Urinary bladder (tissue), 4 donors: Measurements from ENCODE around the gene NCAN. TPM values are rescaled to one million over a fixed set of nuclear protein-coding genes. Genes with fewer than 3 reads are reported as not detected.

Experiments used
- DNase-seq: peaks from one replicate; pipeline ENCODE4 v3.0.0-alpha.2; 2015; ENCODE audit errors: extremely low spot score
- H3K27ac ChIP-seq: one replicate; pipeline ENCODE4 v1.5.1; 2013; ENCODE audit warnings: low read depth, mild to moderate bottlenecking, moderate library complexity
- H3K36me3 ChIP-seq: one replicate; pipeline ENCODE4 v1.6.1; 2013; ENCODE audit warnings: mild to moderate bottlenecking, moderate library complexity; ENCODE audit not compliant: insufficient read depth
- H3K4me1 ChIP-seq: one replicate; pipeline ENCODE4 v1.6.1; 2013; ENCODE audit warnings: mild to moderate bottlenecking, moderate library complexity; ENCODE audit not compliant: insufficient read depth
- H3K4me3 ChIP-seq: one replicate; pipeline ENCODE4 v1.5.1; 2013; ENCODE audit warnings: low read depth, low read length
- WGBS: extraction: QIAGEN DNeasy Blood & Tissue Kit; methylation state at CpG from one replicate; pipeline ENCODE4 v1.1.7; 2013; 5-methylcytosine and 5-hydroxymethylcytosine counted together
- polyA plus RNA-seq: library from polyadenylated mRNA; stranded (reverse); fragments of 200-250 nt; gene quantifications from one replicate; pipeline ENCODE4 v1.2.3, GENCODE V29; 2013
- total RNA-seq: library from RNA; depleted of rRNA; stranded (reverse); fragments of >200 nt; gene quantifications from one replicate; pipeline ENCODE4 v1.2.3, GENCODE V29; 2014
- donor health status: healthy with polysubstance abuse.
- donor health status: healthy.

The NCAN gene
- total and polyA plus RNA-seq, 2 donors = 0.42 TPM; not detected in 1

DNA sequence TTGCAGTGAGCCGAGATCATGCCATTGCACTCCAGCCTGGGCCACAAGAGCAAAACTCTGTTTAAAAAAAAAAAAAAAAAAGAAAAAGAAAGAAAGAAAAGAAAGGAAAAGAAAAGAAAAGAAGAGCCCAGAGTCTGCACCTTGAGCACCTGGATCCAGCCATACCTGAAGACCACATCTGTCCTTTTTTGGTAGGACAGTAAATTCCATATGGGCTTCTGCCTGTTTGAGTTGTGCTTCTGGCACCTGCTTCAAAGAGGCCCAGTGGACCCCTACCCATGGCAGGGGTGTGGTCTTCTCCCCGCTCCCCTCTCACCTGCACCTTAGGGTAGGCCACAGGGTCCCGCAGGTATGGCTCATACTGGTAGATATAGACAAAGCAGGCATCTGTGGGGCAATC lies 55.5 kb downstream of the NCAN start:
- H3K27ac ChIP-seq = no peak overlapping the region
- no peaks in the 10 kb centered on the region for H3K4me1 ChIP-seq
- no peaks in the 10 kb centered on the region for H3K36me3 ChIP-seq
- H3K4me3 ChIP-seq = no peak overlapping the region
- DNase-seq = no peak
- 97% methylated on average over 3 of the region's 3 CpGs for WGBS

DNA sequence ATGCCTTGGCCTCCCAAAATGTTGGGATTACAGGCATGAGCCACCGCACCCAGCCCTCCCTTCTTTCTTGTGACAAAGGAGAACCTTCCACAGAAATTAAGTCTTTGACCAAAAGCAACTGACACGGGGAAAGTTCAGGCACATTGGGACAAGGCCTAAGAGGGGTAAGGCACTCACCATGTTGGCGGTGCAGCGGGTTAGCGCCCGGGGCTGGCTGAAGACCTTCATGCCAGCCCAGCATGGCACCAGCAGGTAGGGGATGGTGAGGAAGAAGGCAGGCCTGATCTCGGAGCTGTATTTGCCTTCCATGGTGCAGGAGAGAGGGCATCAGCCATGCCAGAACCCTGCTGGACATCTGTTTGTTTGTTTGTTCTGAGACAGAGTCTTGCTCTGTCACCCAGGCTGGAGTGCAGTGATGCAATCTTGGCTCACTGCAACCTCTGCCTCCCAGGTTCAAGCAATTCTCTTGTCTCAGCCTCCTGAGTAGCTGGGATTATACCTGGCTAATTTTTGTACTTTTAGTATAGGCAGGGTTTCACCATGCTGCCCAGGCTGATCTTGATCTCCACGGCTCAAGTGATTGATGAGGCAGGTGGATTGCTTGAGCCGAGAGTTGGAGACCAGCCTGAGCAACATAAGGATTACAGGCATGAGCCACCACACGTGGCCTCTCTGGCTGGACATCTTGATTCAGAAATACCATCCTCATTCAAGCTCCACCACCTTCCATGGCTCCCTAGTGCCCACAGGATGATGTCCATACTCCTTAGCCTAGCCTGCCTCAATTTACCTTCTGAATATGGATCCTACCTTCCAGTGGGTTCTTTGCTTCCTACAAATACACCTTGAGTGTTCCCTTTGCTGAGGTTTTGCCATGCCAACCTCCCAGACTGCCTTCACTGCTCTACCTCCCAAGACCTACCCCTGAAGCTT lies 57.0 kb downstream of the NCAN start:
- Histone ChIP-seq H3K4me3 (no peak overlapping the region), H3K27ac (no peak overlapping the region), H3K4me1 (no peaks in the 10 kb centered on the region), H3K36me3 (no peaks in the 10 kb centered on the region)
- 82% methylated on average over 10 of the region's 10 CpGs for WGBS
- no peak for DNase-seq

DNA sequence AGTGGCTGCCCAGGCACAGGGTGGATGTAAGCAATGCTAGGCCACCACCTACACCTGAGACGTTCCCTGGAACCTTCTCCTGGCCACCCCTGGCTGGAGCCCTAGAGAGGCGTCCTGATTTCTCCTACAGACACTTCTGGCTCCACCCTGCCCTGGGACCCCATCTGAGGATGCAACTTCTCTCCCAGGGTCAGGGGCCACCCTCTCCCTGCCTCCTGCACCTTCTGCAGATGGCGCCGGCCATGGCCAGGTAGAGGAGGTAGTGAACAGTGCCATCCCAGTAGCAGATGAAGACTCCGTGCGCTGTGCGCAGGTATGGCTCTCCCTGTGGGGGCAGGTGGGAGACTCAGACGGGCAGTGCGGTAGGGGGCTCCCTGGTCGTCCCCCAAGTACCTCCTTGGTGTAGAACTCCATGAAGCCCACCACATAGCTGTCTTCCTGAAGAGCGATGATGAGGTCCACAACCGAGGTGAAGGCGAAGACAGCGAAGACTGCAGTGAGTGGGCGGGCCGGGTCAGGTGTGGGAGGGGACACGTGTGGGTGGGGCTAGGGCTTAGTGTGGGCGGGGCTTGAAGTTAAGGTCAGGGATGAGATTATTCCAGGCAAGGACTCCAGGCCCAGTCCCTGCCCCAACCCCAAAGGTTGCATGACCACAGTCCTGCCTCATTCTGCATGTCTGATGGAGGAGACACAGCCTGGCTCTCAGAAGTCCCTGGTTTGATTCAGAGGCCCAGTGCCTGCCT lies 58.4 kb downstream of the NCAN start:
- no peaks in the 10 kb centered on the region for H3K4me1 ChIP-seq
- no peak overlapping the region for H3K4me3 ChIP-seq
- no peaks in the 10 kb centered on the region for H3K36me3 ChIP-seq
- WGBS = 80% methylated on average over 18 of the region's 18 CpGs
- DNase-seq = no peak
- no peak overlapping the region for H3K27ac ChIP-seq

DNA sequence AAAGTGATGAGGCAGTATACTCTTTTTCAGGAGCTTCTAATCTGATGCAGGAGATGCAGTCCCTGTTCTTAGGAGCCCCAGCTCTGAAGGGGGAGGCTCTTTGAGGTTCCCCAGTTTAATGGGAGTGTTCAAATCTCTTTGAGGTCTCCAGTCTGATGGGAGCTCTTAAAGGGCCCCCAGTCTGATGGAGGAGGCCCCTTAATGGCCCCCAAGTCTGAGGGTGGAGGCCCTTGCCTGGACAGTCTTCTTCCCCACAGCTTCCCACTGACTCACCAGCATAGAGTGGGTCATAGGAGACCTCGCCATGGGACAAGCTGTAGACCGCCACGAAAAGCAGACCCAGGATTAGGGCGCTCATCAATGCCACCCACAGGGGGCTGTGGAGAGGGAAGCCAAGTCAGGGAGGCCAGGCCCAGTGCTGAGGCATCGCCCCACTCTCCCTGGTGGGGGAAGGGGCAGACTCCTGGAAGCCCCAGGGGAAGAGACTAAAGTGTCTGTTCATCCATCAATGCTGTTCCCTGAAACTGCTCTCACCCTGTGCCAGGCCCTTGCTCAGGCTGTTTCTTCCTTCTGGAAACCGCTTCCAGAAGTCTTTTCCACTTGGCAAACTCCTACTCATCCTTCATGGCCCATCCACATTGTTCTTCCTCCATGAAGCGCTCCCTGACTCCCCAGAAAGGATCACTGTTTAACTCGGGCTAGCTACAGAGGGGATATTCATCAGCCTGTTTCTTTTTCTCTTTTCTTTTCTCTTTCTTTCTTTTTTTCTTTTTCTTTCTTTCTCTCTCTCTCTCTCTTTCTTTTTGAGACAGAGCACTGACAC lies 59.2 kb downstream of the NCAN start:
- WGBS = 97% methylated on average over 8 of the region's 8 CpGs
- Histone ChIP-seq H3K36me3 (no peaks in the 10 kb centered on the region), H3K4me3 (no peak overlapping the region), H3K27ac (no peak overlapping the region), H3K4me1 (no peaks in the 10 kb centered on the region)
- DNase-seq = no peak

DNA sequence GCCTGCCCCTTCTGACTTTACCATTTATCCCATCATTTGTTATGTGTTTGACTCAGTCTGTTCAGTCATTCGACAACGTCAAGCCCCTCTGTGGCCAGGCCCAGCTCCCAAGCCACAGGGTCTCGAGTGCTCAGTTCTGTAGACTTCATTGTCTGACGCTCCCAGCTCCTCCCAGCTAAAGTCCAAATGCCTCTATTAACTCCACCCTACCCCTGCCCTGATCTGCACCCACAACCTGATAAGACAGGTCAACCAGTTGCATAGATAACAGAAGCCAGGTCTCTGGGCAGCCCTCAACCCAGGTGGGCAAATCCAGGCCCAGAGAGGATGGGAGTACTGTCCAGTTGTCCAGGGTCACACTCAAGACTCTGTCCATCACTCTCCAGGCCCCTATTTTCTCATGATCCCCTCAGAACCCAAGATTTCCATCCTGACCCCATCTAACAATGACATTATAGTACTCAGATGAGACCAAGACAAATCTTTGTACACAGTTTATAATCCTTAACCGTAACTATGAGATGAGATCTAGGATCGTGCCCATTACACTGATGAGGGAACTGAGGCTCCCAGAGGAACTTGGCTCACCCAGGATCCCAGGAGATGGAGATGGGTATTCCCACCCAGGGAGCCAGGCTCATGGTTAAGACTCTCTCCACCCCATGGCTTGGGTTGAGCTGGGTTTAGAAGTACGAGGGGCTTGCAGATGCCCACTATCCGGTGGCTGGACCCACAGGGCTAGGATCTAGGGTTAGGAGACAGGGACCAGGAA lies 60.3 kb downstream of the NCAN start:
- Histone ChIP-seq H3K4me3 (no peak overlapping the region), H3K27ac (no peak overlapping the region), H3K4me1 (no peaks in the 10 kb centered on the region), H3K36me3 (no peaks in the 10 kb centered on the region)
- 91% methylated on average over 8 of the region's 8 CpGs for WGBS
- DNase-seq = no peak

DNA sequence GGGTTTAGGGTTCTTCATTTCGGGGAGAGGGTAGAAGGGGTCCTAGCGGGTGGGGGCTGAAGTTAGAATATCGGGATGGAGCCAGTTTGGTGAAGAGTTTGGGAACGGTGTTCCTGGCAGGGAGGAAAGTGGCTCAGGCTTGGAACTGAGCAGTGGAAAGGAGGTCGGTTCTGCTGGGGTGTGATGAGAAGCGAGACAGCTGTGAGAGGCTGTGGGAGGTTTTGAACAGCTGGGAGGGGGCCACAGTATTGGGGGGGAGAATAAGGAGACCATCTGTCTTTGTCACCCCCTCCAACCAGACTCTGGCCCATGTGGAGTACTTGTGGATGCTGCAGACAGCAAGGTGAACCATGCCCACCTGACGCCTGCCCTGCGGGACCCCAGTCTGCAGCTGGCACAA lies 62.4 kb downstream of the NCAN start:
- Histone ChIP-seq H3K27ac (no peak overlapping the region), H3K4me3 (no peak overlapping the region), H3K36me3 (no peaks in the 10 kb centered on the region), H3K4me1 (no peaks in the 10 kb centered on the region)
- DNase-seq = no peak
- 69% methylated on average over 8 of the region's 8 CpGs for WGBS

DNA sequence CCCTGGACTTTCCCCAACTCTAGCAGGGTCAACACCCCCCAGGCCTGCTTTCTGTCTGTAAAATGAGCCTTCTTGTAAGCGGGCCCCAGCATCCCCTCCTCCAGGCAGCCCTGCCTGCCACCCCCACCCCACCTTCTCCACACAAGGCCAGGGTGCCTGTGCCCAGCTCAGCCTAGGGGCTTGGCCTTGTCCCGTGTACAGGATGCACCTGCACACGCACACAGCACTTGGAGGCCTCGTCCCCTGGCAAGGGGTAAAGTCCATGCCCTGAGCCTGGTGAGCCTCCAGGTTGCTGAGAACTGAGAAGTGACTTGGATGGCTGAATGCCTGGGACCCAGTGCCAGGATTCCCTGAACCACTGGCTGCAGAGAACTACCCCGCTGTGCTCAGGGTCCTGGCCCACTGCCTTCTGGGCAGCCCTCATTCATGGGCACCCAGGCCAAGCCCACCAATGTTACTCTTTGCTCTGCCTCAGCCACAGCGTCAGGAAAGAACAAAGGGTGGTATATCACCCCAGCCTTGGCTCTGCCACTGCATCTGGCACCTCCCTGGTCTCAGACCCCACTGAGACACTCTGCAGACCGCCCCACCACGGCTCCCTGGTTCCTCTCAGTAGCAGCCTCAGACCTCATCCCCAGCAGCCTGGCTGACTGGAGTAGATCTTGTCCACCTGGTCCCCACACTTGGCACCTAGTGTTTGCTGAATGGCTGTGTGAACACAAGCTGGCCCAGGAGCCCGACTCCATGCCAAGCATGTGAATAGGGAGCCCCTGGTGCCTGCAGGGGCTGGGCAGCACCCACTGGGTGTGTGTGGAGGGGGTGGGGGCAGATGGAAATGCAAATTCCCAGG lies 63.2 kb downstream of the NCAN start:
- 74% methylated on average over 9 of the region's 9 CpGs for WGBS
- Histone ChIP-seq H3K36me3 (no peaks in the 10 kb centered on the region), H3K4me1 (no peaks in the 10 kb centered on the region), H3K27ac (no peak overlapping the region), H3K4me3 (no peak overlapping the region)
- no peak for DNase-seq

DNA sequence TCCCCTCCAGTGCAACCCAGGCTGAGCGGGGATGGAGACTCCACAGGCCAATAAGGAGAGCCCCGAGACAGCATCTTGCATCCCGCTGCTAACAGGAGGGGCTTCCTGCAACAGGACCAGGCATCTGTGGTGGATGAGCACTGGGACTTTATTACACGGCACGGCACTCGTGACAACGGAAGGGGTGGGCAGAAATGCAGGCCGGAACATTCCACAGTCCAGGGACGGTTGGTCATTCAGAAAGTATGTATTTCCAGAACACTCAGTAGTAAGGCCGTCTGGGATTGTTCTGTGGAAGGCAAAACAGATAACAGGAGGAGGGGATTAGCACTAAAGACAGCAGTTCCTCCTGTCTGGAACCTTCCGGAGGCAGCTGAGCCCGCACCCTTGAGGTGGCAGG lies 64.6 kb downstream of the NCAN start:
- WGBS = 70% methylated on average over 12 of the region's 12 CpGs
- no peak overlapping the region for H3K27ac ChIP-seq
- no peak overlapping the region for H3K4me3 ChIP-seq
- no peak for DNase-seq
- H3K36me3 ChIP-seq = no peaks in the 10 kb centered on the region
- no peaks in the 10 kb centered on the region for H3K4me1 ChIP-seq

DNA sequence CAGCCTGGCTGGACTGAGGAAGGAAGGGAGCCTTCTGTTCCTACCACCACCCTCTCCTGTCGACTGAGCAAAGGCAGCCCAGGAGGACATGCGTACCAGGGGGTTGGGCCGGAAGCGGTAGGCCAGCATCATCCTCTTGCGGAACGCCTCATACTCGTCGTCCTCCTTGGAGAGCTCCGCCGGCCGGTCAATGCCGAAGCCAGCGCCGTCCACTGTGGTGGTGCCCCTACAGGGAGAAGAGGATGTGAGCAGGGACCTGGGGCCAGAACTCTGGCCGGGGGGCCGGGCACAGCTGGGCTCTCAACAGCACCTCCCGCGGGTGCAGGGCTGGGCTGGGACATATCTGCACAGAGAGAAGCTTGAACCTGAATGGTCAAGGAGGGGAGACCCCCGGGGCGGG lies 65.1 kb downstream of the NCAN start:
- DNase-seq = no peak
- no peak overlapping the region for H3K27ac ChIP-seq
- WGBS = 91% methylated on average over 20 of the region's 20 CpGs

DNA sequence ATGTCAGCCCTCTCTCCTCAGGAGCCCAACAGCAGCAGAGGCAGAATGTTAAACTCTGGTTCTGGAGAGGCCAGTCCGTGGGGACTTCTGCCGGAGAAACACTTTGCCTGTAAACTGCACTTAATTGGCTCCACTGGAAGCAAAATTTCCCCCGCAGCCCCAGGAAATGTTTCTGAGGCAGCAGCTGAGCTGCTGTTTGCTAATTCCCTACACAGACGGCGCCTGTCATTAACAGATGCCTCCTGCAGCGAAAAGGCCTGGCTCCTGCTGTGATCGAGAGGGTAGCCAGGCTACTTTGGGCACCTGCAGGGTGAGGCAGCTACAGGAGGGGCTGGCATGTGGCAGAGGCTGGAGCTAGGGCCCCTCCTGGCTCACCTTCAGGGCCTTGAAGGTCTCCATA lies 66.6 kb downstream of the NCAN start:
- DNase-seq = no peak
- no peaks in the 10 kb centered on the region for H3K4me1 ChIP-seq
- WGBS = 91% methylated on average over 7 of the region's 7 CpGs
- H3K27ac ChIP-seq = no peak overlapping the region
- H3K4me3 ChIP-seq = no peak overlapping the region
- H3K36me3 ChIP-seq = peaks cover 2% of the 10 kb centered on the region

More for the DNA sequence above, 65.1 kb downstream of the NCAN start:
- H3K4me1 ChIP-seq = no peaks in the 10 kb centered on the region
- no peaks in the 10 kb centered on the region for H3K36me3 ChIP-seq
- no peak overlapping the region for H3K4me3 ChIP-seq

DNA sequence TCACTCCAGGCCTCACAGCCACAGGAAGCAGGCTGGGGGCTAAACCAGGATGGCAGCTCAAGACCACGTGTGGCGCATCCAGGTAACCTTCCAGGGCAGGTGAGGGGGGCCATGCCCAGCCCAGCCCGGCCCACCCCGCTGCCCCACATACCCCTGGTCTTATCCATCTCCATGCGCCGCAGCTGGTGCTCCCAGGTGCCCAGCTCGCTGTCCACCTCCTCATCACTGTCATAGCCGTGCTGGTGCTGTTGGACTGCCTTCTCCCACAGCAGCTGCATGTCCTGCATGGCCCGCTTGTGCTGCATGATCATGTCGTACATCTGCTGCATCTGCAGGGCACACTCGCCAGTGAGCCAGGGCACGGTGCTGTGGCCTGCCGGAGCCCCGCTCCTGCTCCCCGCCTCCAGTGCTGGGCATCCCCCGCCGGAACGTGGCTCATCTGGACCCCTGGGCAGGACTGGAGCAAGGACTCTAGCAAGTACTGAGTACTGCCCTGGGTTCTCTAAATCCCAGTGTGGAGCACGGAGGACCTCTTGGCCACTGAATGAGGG lies 67.4 kb downstream of the NCAN start:
- H3K4me1 ChIP-seq = no peaks in the 10 kb centered on the region
- 94% methylated on average over 19 of the region's 19 CpGs for WGBS
- H3K4me3 ChIP-seq = no peak overlapping the region
- H3K27ac ChIP-seq = no peak overlapping the region
- H3K36me3 ChIP-seq = peaks cover 2% of the 10 kb centered on the region
- no peak for DNase-seq

DNA sequence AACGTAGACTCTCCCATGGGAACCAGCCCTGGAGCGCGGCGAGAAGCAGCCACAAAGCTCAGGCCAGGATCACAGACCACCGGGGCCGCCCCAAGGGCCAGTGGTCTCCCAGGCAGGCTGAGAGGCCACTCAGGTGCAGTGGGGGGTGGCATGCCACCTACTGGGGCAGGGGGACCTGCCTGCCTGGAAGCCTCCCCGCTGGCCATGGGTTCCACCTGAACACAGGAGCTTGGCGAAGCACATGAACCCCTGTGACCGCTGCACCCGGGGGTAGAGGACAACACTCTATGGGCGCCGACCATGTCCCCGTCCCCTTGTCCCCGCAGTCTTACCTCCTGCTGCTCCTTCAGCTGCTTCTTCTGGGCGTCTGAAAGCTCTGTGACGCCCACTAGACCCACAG lies 68.1 kb downstream of the NCAN start:
- H3K4me3 ChIP-seq = no peak overlapping the region
- WGBS = 98% methylated on average over 16 of the region's 16 CpGs
- no peak for DNase-seq
- no peak overlapping the region for H3K27ac ChIP-seq
- peaks cover 2% of the 10 kb centered on the region for H3K36me3 ChIP-seq
- no peaks in the 10 kb centered on the region for H3K4me1 ChIP-seq
